ENCODE measurements around the gene ANKS1A.

DNA sequence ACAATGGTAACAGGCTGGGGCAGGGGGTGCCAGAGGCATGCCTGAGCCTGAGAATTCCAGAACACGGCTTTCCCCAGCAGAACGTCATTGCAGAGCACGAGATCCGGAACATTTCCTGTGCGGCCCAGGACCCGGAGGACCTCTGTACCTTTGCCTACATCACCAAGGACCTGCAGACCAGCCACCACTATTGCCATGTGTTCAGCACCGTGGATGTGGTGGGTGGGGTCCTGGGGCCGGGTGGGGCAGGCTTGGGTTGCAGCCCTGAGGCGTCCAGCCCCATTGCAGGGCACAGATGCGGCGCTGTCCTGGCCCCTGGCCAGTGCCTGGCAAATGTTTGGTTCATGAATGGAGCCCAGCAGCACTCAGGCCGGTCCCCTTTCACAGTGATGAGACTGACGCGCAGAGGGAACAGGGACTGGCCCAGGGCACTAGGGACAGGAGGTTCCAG, 195.0 kb downstream of the ANKS1A start:
- TF ChIP-seq CTCF (IDR thresholded peaks at IDR 0.05; ENCODE audit: low read depth, low read length, poor library complexity, severe bottlenecking) (no peak), EZH2phosphoT487 (IDR thresholded peaks at IDR 0.05; ENCODE audit: borderline replicate concordance, low read length) (no peak)
